ENCODE measurements around the gene CCDC149. TPM values are rescaled to one million over a fixed set of nuclear protein-coding genes. Genes with fewer than 3 reads are reported as not detected.

The CCDC149 gene
- total RNA-seq, 1 experiment from 2014 or later = 12.7 TPM

- no peaks in the 10 kb centered on the region for H3K9me3 Mint-ChIP-seq (ENCODE audit: unreplicated experiment)
- TF ChIP-seq CTCF (IDR thresholded peaks at IDR 0.05; ENCODE audit: unreplicated experiment) = no peak
- no peak for DNase-seq (ENCODE audit: unreplicated experiment)
- H3K27ac Mint-ChIP-seq (ENCODE audit: low read depth, unreplicated experiment) = no peak overlapping the region
- no TSS peak for BruUV-seq (replicated peaks)
- intact Hi-C loops (cut with micrococcal nuclease) = no loop called here
- ChIA-PET CTCF (no interaction called here), POLR2A (interaction anchor here (1.3 kb wide), 1 partner anchor 8 kb away, joined by 5 read pairs; no protein-coding TSS in a partner anchor)
- H3K4me1 Mint-ChIP-seq (ENCODE audit: insufficient read depth, unreplicated experiment) = no peaks in the 10 kb centered on the region
- H3K36me3 Mint-ChIP-seq (ENCODE audit: insufficient read depth, unreplicated experiment) = no peaks in the 10 kb centered on the region
- H3K4me3 Mint-ChIP-seq (ENCODE audit: unreplicated experiment) = no peak overlapping the region
- peaks cover 16% of the 10 kb centered on the region for H3K27me3 Mint-ChIP-seq (ENCODE audit: insufficient read depth, unreplicated experiment)
These were observed 10.7 kb upstream of the CCDC149 start for GRCh38 chr4:24923550-24923949.

GRCh38 chr4:24923002-24923401 is 10.2 kb upstream of the CCDC149 start:
- intact Hi-C loops (cut with micrococcal nuclease) = no loop called here
- Mint-ChIP-seq H3K4me3 (ENCODE audit: unreplicated experiment) (no peak overlapping the region), H3K27ac (ENCODE audit: low read depth, unreplicated experiment) (no peak overlapping the region), H3K36me3 (ENCODE audit: insufficient read depth, unreplicated experiment) (no peaks in the 10 kb centered on the region), H3K27me3 (ENCODE audit: insufficient read depth, unreplicated experiment) (peaks cover 10% of the 10 kb centered on the region), H3K9me3 (ENCODE audit: unreplicated experiment) (no peaks in the 10 kb centered on the region), H3K4me1 (ENCODE audit: insufficient read depth, unreplicated experiment) (no peaks in the 10 kb centered on the region)
- no TSS peak for BruUV-seq (replicated peaks)
- no peak for TF ChIP-seq CTCF (IDR thresholded peaks at IDR 0.05; ENCODE audit: unreplicated experiment)
- DNase-seq (ENCODE audit: unreplicated experiment) = no peak
- POLR2A ChIA-PET = no interaction called here
- CTCF ChIA-PET = no interaction called here

- Mint-ChIP-seq H3K27me3 (ENCODE audit: insufficient read depth, unreplicated experiment) (peaks cover 4% of the 10 kb centered on the region), H3K9me3 (ENCODE audit: unreplicated experiment) (no peaks in the 10 kb centered on the region), H3K36me3 (ENCODE audit: insufficient read depth, unreplicated experiment) (no peaks in the 10 kb centered on the region), H3K27ac (ENCODE audit: low read depth, unreplicated experiment) (no peak overlapping the region), H3K4me3 (ENCODE audit: unreplicated experiment) (no peak overlapping the region), H3K4me1 (ENCODE audit: insufficient read depth, unreplicated experiment) (no peaks in the 10 kb centered on the region)
- BruUV-seq (replicated peaks) = no TSS peak
- intact Hi-C loops (cut with micrococcal nuclease) = no loop called here
- DNase-seq (ENCODE audit: unreplicated experiment) = no peak
- ChIA-PET CTCF (no interaction called here), POLR2A (no interaction called here)
- TF ChIP-seq CTCF (IDR thresholded peaks at IDR 0.05; ENCODE audit: unreplicated experiment) = no peak
These were observed 9.6 kb upstream of the CCDC149 start for GRCh38 chr4:24922416-24922815.

- TF ChIP-seq CTCF (IDR thresholded peaks at IDR 0.05; ENCODE audit: unreplicated experiment) = no peak
These were observed 8.6 kb upstream of the CCDC149 start for GRCh38 chr4:24921491-24921890.

More at GRCh38 chr4:24921491-24921890, 8.6 kb upstream of the CCDC149 start:
- H3K9me3 Mint-ChIP-seq (ENCODE audit: unreplicated experiment) = no peaks in the 10 kb centered on the region
- ChIA-PET POLR2A (no interaction called here), CTCF (interaction anchor here (0.5 kb wide), 1 partner anchor 392 kb away, joined by 3 read pairs; no protein-coding TSS in a partner anchor)
- no peak for DNase-seq (ENCODE audit: unreplicated experiment)
- H3K36me3 Mint-ChIP-seq (ENCODE audit: insufficient read depth, unreplicated experiment) = no peaks in the 10 kb centered on the region
- no peaks in the 10 kb centered on the region for H3K4me1 Mint-ChIP-seq (ENCODE audit: insufficient read depth, unreplicated experiment)
- no peaks in the 10 kb centered on the region for H3K27me3 Mint-ChIP-seq (ENCODE audit: insufficient read depth, unreplicated experiment)
- intact Hi-C loops (cut with micrococcal nuclease) = no loop called here
- BruUV-seq (replicated peaks) = no TSS peak
- no peak overlapping the region for H3K27ac Mint-ChIP-seq (ENCODE audit: low read depth, unreplicated experiment)
- H3K4me3 Mint-ChIP-seq (ENCODE audit: unreplicated experiment) = no peak overlapping the region

Data from MCF 10A (cell line).